Glomerular endothelial cell (primary cell): Measurements from ENCODE around the gene PTPMT1. TPM values are rescaled to one million over a fixed set of nuclear protein-coding genes. Genes with fewer than 3 reads are reported as not detected.
"Not testable (repeated sequence)": the region's sequence is repeated elsewhere in the genome, so short reads cannot be mapped to it uniquely, and the experiment has no call there.

ENCODE experiments used
- DNase-seq: peaks from one replicate; pipeline ENCODE4 v3.0.0-alpha.2; 2011; ENCODE audit warnings: low read depth, low spot score; ENCODE audit errors: extremely low read depth
- total RNA-seq: library from RNA; depleted of rRNA; stranded (reverse); fragments of >200 nt; gene quantifications from 2 replicates; pipeline ENCODE4 v1.2.3, GENCODE V29; 2015

PTPMT1 gene
- total RNA-seq, 1 donor from 2014 or later, result 126 TPM

GRCh38 chr11:47545298-47545697 is 20.1 kb upstream of the PTPMT1 start:
- DNase-seq, result no peak

GRCh38 chr11:47546274-47546673 is 19.1 kb upstream of the PTPMT1 start:
- DNase-seq, result not testable (repeated sequence)

DNA sequence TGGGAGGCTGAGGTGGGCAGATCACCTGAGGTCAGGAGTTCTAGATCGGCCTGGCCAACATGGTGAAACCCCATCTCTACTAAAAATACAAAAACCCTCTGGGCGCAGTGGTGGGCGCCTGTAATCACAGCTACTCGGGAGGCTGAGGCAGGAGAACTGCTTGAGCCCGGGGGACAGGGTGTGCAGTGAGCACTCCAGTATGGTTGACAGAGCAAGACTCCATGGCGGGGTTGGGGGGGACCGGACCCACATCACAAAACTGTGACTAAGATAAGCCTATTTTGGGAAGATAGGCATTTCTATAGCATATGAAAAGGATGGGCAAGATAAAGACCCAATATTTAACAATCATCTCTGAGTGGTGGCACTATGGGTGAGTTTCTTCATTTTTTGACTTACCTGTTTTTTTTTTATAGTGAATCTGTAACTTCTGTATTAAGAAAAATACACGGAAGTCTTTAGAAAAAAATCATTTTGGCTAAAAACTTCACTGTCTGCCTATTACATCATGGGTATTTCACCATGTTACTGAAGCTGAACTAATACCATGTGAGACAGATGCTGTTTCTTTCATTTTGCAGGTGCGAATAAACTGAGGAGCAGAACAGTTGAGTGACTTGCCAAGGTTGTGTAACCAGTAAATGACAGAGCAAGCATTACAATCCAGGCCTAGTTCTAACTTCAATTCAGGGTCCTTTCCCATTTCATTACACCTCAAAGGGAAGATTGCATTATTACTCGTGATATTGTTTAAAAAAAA is 14.9 kb upstream of the PTPMT1 start:
- no peak for DNase-seq

DNA sequence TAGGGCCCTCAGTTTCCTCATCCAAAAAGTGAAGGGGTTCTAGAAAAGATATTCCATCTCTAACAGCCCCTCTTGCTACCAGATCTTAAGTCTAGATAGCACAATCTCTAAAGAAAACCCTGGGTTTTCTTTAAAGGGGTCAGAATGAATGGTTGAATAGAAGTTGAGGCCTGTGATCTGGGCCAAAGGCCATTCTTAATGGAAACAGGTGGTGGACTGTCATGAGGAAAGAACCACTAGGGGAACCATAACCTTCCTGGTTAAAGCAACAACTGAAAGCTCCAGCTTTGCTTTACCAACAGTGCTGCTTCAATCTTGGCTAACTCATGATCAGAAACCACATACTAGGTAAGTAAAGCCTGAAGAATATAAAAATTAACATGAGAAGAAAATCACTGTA is 14.3 kb upstream of the PTPMT1 start:
- no peak for DNase-seq

GRCh38 chr11:47552056-47552565 is 13.3 kb upstream of the PTPMT1 start:
- DNase-seq, result no peak

DNA sequence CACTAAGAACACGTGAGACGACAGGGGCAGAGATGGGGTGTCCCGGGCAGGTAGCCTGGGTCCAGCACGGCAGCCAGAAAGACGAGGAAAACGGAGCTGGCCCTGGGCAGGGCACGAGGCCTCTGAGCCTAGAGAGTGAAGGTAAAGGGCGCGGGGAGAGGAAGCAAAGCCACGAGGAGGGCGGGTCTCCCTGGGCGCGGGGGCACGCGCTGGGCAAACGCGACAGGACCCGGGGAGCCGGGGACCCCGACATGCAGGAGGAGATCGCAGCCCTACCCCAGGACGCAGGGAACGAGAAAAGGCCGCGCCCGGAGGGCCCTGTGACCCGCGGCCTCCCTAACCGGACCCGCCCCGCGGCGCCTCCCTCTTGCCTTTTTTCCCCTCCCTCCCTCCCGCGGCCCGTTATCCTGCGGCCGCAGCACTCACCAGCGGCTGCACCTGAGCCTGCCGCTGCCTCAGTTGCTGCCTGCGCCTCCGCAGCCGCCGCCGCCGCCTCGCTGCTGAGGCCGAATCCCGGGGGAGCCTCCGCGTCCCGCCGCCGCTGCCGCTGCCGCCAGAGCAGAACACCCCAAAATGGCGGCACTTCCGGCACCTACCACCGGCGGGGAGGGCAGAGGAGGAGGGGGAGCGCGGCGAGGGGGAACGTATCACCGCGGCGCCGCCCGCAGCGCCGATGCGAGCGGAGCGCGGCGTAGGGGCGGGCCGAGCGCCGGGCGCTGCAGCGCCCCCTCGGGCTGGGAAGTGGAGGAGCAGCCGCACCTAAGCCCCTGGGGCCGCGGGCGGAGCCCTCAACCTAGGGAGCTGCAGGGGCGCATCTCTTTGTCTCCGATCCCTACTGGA is 12.6 kb upstream of the PTPMT1 start, which contains the start of gene CELF1:
Gene CELF1, minus strand, starts transcription at position 567 of the 840 bp plus-strand sequence. CDS start 53,609 bp downstream, outside the sequence.
- no peak for DNase-seq

GRCh38 chr11:47553406-47553743 is 12.0 kb upstream of the PTPMT1 start:
- DNase-seq, result no peak

DNA sequence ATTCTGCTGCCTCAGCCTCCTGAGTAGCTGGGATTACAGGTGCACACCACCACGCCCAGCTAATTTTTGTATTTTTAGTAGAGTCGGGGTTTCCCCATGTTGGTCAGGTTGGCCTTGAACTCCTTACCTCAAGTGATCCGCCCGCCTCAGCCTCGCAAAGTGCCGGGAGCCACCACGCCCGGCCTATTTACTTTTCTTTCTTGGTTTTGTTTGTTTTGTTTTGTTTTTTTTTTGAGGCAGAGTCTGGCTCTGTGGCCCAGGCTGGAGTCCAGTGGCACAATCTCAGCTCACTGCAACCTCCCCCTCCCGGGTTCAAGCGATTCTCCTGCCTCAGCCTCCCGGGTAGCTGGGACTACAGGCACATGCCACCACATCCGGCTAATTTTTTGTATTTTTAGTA is 8.4 kb upstream of the PTPMT1 start:
- DNase-seq, result not testable (repeated sequence)

GRCh38 chr11:47558695-47559094 is 6.7 kb upstream of the PTPMT1 start:
- no peak for DNase-seq

- DNase-seq, result no peak
These were observed 5.0 kb upstream of the PTPMT1 start for GRCh38 chr11:47560426-47560825.

DNA sequence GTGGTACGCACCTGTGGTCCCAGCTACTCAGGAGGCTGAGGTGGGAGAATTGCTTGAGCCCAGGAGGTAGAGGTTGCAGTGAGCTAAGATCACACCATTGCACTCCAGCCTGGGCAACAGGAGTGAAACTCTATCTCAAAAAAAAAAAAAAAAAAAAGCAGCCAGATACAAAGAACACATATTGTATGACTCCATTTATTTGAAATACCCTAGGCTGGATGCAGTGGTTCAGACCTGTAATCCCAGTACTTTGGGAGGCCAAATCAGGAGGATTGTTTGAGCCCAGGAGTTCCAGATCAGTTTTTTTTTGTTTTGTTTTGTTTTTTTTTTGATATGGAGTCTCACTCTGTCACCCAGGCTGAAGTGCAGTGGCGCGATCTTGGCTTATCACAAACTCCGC is 3.0 kb upstream of the PTPMT1 start:
- not testable (repeated sequence) for DNase-seq

- DNase-seq, result not testable (repeated sequence)
These were observed 1.0 kb upstream of the PTPMT1 start for GRCh38 chr11:47564366-47564765.

DNA sequence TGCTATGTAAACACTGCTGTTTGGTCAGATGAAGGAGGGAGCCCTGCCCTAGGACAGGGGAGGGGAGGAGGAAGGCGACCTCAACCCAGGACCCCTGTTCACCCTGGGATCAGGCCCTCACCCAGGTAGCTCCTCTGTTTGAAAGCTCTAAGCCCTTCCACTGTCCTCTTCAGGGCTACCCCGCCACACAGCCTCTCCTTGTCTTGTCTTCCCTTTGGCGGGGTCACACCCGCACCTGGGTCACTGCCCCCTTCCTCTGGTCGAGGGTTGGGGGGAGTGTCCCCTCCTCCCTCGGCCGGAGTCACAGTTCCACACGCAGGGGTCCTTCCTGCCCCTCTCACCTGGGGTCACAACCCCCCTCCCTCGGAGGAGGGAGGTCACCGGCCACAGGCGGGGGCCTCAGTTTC is 463 bp upstream of the PTPMT1 start:
- DNase-seq, result no peak

- no peak for DNase-seq
These were observed 825 bp downstream of the PTPMT1 start for GRCh38 chr11:47566149-47566698.

- no peak for DNase-seq
These were observed 4.2 kb downstream of the PTPMT1 start for GRCh38 chr11:47569646-47570045.

DNA sequence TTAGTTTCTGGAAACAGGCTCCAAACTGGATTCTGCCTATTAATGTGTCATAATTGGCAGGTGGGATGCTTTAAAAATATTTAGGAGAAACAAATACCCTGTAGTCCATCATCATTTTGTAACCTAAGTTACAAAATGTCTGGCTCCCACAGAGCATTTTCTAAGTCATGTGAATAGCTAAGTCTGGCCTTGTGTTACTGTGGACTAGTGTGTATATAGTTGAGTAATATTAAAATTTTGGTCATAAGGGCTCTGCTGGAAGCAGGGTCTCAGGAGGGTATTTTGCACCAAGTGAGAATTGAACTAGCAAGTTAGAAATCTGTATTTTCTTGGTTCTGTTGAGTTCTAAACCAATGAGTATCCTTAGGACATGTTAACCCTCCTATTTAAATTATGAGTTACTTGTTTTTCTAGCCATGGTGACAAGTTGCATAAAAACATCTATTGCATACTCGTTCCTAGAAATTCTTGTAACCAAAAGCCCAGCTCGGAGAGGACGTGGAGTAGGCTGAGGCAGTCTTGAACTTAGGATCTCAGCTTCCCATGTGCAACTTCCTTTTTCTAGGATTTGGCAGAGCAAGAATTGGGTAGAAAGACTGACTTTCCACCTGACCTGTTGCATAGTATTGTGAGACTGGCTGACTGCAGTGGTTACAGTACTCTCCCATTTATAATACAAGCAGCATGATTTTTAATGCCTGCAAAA is 5.4 kb downstream of the PTPMT1 start:
- DNase-seq, result no peak

DNA sequence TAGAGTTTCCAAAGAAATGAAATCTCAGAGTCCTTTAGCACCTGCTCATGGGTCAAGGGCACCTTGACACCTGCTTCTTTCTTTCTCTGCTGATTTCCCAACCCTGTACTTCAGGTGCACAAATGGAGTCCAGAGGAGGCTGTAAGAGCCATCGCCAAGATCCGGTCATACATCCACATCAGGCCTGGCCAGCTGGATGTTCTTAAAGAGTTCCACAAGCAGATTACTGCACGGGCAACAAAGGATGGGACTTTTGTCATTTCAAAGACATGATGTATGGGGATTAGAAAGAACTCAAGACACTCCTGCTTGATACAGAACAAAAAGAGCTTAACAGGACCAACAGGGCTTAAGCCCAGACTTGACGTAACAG is 5.9 kb downstream of the PTPMT1 start:
- no peak for DNase-seq

- DNase-seq, result no peak
These were observed 6.5 kb downstream of the PTPMT1 start for GRCh38 chr11:47571895-47572294.

- no peak for DNase-seq
These were observed 7.4 kb downstream of the PTPMT1 start for GRCh38 chr11:47572715-47573255.

DNA sequence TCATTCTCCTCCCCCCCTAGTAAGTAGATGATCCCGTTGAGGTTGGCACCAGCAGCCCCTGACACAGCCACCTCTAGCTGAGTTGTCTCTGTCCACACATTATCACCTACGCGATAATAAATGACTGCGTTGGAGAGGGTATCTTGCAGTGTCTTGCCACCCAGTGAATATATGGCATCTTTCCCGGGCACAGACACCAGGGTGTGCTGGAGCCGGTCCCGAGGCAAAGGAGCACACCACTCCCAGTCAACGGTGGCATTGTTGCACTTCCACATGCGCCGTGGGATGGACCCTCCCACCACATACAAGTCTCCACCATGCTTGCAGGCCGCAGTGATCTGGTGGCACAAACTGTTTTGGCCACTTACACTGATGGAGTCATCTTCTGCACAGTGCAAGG is 7.9 kb downstream of the PTPMT1 start:
- no peak for DNase-seq
